Fibroblast of mammary gland (primary cell): ENCODE data around the gene ACOT4.
"Not testable (repeated sequence)": the region's sequence is repeated elsewhere in the genome, so short reads cannot be mapped to it uniquely, and the experiment has no call there.

Experiments used
- DNase-seq: peaks from one replicate; pipeline ENCODE4 v3.0.0-alpha.2; 2010; ENCODE audit warnings: low read depth
- H3K4me3 ChIP-seq: 2 replicates; pipeline ENCODE4 v1.5.1; 2011; ENCODE audit warnings: low read depth, mild to moderate bottlenecking, low read length, moderate library complexity; ENCODE audit not compliant: control insufficient read depth
- TF ChIP-seq, protein P1 (sequence below): conservative IDR thresholded peaks from 2 replicates; pipeline ENCODE4 v1.5.1; 2011; ENCODE audit warnings: low read depth, low read length, inconsistent platforms; ENCODE audit not compliant: control insufficient read depth, insufficient read depth

ACOT4 gene, protein sequence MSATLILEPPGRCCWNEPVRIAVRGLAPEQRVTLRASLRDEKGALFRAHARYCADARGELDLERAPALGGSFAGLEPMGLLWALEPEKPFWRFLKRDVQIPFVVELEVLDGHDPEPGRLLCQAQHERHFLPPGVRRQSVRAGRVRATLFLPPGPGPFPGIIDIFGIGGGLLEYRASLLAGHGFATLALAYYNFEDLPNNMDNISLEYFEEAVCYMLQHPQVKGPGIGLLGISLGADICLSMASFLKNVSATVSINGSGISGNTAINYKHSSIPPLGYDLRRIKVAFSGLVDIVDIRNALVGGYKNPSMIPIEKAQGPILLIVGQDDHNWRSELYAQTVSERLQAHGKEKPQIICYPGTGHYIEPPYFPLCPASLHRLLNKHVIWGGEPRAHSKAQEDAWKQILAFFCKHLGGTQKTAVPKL

DNA sequence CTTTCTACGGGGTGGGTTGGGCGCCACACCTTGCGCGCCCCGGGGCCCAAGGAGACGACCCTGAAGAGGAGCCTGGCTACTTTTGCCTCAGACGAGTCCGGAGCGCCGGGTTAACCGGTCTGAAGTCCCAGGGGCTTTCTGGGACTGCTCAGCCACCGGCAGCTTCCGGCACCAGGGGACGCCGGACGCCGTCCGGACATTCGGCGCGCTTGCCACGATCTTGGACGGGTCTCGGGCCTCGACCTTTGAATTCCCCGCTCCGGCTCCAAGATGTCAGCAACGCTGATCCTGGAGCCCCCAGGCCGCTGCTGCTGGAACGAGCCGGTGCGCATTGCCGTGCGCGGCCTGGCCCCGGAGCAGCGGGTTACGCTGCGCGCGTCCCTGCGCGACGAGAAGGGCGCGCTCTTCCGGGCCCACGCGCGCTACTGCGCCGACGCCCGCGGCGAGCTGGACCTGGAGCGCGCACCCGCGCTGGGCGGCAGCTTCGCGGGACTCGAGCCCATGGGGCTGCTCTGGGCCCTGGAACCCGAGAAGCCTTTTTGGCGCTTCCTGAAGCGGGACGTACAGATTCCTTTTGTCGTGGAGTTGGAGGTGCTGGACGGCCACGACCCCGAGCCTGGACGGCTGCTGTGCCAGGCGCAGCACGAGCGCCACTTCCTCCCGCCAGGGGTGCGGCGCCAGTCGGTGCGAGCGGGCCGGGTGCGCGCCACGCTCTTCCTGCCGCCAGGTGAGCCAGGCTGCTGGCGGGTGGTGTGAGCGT is at the start of gene ACOT4:
Gene ACOT4 (plus strand): TSS at position 184 of the 760 bp plus-strand sequence. CDS start 87 bp downstream, at position 271.
- TF ChIP-seq, protein P1, sequence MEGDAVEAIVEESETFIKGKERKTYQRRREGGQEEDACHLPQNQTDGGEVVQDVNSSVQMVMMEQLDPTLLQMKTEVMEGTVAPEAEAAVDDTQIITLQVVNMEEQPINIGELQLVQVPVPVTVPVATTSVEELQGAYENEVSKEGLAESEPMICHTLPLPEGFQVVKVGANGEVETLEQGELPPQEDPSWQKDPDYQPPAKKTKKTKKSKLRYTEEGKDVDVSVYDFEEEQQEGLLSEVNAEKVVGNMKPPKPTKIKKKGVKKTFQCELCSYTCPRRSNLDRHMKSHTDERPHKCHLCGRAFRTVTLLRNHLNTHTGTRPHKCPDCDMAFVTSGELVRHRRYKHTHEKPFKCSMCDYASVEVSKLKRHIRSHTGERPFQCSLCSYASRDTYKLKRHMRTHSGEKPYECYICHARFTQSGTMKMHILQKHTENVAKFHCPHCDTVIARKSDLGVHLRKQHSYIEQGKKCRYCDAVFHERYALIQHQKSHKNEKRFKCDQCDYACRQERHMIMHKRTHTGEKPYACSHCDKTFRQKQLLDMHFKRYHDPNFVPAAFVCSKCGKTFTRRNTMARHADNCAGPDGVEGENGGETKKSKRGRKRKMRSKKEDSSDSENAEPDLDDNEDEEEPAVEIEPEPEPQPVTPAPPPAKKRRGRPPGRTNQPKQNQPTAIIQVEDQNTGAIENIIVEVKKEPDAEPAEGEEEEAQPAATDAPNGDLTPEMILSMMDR: no peak
- peak within 1 kb of the TSS; percentile 45 for H3K4me3 ChIP-seq
- no peak for DNase-seq

DNA sequence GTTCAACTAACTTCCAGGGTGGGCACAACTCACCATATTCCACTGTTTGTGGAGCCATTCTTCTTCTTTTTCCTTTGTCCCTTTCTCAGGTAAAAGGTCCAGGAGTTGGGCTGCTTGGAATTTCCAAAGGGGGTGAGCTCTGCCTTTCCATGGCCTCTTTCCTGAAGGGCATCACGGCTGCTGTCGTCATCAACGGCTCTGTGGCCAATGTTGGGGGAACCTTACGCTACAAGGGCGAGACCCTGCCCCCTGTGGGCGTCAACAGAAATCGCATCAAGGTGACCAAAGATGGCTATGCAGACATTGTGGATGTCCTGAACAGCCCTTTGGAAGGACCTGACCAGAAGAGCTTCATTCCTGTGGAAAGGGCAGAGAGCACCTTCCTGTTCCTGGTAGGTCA is 48.7 kb upstream of the ACOT4 start:
- H3K4me3 ChIP-seq, DNase-seq: not testable (repeated sequence)

DNA sequence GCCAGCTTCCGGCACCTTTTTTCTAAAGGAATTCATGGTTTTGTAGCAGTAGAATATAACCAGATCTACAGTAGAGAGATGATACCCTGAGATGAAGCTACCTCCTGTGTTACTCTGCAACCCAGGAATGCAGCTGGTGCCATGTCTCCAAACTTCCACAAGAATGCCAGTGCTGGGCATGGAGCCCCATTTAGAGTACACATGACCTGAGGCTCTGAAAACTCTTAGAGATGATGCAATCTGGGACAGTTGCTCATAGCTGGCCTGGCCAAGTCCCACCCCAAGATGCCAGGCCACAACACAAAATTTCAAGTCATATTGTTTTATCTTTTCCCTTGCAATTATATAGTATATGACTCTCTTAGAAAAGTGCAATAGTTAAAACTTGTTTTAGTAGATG is 46.3 kb upstream of the ACOT4 start:
- not testable (repeated sequence) for H3K4me3 ChIP-seq, DNase-seq

DNA sequence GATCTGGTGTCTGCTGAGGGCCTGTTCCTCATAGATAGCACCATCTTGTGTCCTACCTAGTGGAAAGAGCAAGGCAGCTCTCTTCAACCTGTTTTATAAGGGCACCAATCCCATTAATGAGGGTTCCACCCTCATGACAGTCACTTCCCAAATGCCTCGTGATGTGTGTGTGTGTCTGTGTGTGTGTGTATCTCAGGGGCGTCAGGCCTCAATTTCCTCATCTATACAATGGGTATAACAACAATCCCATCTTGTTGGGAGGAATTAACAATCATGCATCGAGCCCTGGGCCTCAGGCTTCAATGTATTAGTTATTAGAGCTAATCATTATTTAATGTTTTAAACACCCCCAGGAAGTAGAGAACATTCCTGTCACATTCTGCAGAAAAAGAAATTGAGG is 42.6 kb upstream of the ACOT4 start:
- not testable (repeated sequence) for DNase-seq, H3K4me3 ChIP-seq

DNA sequence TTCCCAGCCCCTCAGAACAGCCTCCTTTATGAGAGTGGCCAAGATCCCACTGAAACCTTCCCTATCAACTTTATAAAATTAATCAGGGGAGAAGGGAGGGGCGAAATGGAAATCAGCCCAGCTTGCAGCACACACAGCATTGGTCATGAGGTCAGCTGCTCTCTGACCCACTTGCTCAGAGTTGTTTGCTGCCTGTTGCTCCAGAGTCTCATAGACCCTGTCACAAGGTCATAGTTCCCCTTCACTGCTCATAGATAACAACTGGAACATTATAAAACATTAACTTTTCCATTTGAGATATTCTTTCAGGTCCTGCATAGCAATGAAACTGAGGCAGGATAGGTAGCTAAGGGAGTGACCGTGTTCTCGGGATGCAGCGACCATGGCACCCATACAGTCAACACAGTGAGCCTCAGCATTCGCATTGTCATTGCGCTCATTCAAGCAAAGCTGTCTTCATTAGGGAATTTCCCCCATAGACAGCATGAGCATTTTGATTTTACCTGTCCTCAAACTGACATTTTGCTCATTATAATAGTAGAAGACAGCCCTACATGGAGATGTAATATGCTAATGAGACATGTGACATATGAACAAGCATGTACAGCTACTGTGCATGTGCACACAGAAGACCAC is 41.7 kb upstream of the ACOT4 start:
- DNase-seq, H3K4me3 ChIP-seq: not testable (repeated sequence)

DNA sequence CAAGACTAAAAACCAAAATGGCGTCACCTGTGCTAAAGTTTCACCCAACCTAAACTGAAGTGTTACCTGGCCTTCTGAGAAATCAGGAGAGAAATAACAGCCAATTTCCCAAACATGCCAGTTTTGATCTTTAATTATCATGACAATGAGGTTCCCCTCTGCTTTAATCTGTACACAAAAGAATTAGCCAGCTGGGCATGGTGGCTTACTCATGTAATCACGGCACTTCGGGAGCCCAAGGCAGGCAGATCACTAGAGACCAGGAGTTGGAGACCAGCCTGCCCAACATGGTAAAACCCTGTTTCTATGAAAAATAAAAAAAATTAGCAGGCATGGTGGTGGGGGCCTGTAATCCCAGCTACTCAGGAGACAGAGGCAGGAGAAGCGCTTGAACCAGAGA is 37.8 kb upstream of the ACOT4 start:
- H3K4me3 ChIP-seq: no peak overlapping the region
- TF ChIP-seq, protein P1: no peak
- no peak for DNase-seq

DNA sequence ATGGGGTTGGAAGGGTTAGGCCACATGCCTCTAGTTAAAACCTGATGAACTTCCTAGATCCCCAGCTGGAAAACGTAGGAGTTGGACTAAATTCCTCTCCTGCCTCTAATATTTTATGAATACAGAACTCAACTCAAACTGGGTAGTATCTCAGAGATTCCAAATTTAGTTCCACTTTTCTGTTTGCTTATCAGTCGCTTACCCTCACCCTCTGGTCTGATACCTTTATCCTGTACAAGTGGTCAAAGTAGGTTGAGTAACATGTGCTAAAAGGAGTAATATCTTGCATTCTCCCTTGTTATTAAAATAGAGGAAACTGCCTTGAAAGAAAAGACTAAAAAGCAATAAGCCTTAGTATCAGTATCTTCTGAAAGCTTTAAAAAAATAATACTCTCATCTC is 34.5 kb upstream of the ACOT4 start:
- DNase-seq, H3K4me3 ChIP-seq: not testable (repeated sequence)

DNA sequence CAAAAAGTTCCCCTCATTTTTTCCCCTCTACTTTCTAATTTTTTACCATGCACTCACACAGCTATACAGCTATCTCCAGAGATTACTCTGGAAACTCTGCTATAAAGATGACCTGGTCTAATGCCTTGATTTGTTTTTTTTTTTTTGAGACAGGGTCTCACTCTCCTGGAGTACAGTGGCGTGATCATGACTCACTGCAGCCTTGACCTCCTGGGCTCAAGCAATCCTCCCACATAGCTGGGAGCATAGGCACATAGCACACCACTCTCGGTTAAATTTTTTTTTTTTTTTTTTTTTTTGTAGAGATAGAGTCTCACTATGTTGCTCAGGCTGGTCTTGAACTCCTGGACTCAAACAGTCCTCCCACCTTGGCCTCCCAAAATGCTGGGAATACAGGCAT is 33.4 kb upstream of the ACOT4 start:
- H3K4me3 ChIP-seq: not testable (repeated sequence)
- DNase-seq: peak; percentile 38

DNA sequence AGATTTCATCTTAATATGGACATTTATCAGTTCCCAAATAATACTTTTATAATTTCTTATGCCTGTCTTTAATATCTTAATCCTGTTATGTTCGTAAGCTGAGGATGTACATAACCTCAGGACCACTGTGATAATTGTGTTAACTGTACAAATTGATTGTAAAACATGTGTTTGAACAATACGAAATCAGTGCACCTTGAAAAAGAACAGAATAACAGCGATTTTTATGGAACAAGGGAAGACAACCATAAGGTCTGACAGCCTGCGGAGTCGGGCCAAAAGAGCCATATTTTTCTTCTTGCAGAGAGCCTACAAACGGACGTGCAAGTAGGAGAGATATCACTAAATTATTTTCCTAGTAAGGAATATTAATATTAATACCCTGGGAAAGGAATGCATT is 29.4 kb upstream of the ACOT4 start:
- not testable (repeated sequence) for DNase-seq, H3K4me3 ChIP-seq

DNA sequence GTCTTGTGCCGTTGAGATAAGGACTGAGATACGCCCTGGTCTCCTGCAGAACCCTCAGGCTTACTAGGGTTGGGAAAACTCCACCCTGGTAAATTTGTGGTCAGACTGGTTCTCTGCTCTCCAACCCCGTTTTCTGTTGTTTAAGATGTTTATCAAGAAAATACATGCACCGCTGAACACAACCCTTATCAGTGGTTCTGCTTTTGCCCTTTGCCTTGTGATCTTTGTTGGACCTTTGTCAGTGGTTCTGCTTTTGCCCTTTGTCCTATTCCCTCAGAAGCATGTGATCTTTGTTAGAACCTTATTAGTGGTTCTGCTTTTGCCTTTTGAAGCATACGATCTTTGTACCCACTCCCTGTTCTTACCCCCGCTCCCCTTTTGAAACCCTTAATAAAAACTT is 29.0 kb upstream of the ACOT4 start:
- H3K4me3 ChIP-seq, DNase-seq: not testable (repeated sequence)

DNA sequence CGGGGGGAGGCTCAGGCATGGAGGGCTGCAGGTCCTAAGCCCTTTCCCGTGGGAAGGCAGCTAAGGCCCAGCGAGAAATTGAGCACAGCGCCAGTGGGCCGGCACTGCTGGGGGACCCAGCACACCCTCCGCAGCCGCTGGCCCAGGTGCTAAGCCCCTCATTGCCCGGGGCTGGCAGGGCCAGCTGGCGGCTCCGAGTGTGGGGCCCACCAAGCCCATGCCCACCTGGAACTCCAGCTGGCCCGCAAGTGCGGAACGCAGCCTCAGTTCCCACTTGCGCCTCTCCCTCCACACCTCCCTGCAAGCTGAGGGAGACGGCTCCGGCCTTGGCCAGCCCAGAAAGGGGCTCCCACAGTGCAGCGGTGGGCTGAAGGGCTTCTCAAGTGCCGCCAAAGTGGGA is 25.2 kb upstream of the ACOT4 start:
- not testable (repeated sequence) for DNase-seq

DNA sequence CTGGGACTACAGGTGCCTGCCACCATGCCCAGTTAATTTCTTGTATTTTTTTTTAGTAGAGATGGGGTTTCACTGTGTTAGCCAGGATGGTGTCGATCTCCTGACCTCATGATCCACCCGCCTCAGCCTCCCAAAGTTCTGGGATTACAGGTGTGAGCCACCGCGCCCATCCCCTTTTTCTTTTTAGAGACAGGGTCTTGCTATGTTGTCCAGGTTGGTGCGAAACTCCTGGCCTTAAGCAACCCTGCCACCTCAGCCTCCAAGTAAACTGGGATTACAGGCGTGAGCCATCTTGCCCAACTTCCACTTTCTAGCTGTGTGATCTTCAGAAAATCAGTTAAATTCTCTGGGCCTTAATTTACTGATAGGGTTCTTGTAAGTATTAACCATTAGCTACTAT is 24.7 kb upstream of the ACOT4 start:
- DNase-seq, H3K4me3 ChIP-seq: not testable (repeated sequence)

More for the DNA sequence above, 25.2 kb upstream of the ACOT4 start:
- not testable (repeated sequence) for H3K4me3 ChIP-seq
